Fibroblast of the aortic adventitia (primary cell): ENCODE results near the gene RPP25L. TPM values are rescaled to one million over a fixed set of nuclear protein-coding genes. Genes with fewer than 3 reads are reported as not detected.
"Not testable (repeated sequence)": the region's sequence is repeated elsewhere in the genome, so short reads cannot be mapped to it uniquely, and the experiment has no call there.

ENCODE experiments used
- DNase-seq: peaks from one replicate; pipeline ENCODE4 v3.0.0-alpha.2; 2010; ENCODE audit warnings: low read depth
- H3K4me3 ChIP-seq: 2 replicates; pipeline ENCODE4 v1.5.1; 2011; ENCODE audit warnings: low read depth, mild to moderate bottlenecking, control low read depth, low read length, moderate library complexity
- total RNA-seq: library from RNA; depleted of rRNA; stranded (reverse); fragments of >200 nt; gene quantifications from 2 replicates; pipeline ENCODE4 v1.2.3, GENCODE V29; 2012; ENCODE audit warnings: low replicate concordance
- TF ChIP-seq, protein P1 (sequence below): IDR thresholded peaks from 2 replicates; pipeline ENCODE4 v1.5.1; 2011; ENCODE audit warnings: mild to moderate bottlenecking, low read length, control low read depth, inconsistent platforms; ENCODE audit not compliant: insufficient read depth

RPP25L gene
- total RNA-seq, 1 donor: 9.6 TPM

DNA sequence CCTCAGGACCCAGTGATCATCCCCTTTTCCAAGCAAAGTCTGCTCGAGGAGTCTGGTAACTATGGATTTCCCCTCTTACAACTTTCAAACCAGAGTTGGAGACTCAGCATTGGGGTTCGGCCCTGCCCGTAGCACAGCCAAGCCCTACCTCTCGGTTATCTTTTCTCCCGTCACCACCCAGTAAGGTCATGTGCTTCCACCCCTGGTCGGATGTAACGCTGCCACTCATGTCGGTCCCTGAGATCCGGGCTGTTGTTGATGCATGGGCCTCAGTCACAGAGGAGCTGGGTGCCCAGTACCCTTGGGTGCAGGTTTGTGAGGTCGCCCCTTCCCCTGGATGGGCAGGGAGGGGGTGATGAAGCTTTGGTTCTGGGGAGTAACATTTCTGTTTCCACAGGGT, 35.8 kb upstream of the RPP25L start:
- TF ChIP-seq, protein P1, sequence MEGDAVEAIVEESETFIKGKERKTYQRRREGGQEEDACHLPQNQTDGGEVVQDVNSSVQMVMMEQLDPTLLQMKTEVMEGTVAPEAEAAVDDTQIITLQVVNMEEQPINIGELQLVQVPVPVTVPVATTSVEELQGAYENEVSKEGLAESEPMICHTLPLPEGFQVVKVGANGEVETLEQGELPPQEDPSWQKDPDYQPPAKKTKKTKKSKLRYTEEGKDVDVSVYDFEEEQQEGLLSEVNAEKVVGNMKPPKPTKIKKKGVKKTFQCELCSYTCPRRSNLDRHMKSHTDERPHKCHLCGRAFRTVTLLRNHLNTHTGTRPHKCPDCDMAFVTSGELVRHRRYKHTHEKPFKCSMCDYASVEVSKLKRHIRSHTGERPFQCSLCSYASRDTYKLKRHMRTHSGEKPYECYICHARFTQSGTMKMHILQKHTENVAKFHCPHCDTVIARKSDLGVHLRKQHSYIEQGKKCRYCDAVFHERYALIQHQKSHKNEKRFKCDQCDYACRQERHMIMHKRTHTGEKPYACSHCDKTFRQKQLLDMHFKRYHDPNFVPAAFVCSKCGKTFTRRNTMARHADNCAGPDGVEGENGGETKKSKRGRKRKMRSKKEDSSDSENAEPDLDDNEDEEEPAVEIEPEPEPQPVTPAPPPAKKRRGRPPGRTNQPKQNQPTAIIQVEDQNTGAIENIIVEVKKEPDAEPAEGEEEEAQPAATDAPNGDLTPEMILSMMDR: no peak
- peak overlapping the region; percentile 82 for H3K4me3 ChIP-seq
- DNase-seq: no peak

DNA sequence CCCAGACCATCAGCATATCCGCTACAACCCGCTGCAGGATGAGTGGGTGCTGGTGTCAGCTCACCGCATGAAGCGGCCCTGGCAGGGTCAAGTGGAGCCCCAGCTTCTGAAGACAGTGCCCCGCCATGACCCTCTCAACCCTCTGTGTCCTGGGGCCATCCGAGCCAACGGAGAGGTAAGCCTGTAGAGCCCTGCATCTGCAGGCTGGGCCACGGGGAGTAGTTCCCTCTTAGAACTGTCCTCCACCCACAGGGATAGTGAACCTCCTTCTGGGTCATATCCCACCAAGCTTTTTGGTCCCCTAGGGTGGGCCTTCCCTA, 35.1 kb upstream of the RPP25L start:
- H3K4me3 ChIP-seq: peak overlapping the region; percentile 82
- TF ChIP-seq, protein P1: no peak
- DNase-seq: no peak

DNA sequence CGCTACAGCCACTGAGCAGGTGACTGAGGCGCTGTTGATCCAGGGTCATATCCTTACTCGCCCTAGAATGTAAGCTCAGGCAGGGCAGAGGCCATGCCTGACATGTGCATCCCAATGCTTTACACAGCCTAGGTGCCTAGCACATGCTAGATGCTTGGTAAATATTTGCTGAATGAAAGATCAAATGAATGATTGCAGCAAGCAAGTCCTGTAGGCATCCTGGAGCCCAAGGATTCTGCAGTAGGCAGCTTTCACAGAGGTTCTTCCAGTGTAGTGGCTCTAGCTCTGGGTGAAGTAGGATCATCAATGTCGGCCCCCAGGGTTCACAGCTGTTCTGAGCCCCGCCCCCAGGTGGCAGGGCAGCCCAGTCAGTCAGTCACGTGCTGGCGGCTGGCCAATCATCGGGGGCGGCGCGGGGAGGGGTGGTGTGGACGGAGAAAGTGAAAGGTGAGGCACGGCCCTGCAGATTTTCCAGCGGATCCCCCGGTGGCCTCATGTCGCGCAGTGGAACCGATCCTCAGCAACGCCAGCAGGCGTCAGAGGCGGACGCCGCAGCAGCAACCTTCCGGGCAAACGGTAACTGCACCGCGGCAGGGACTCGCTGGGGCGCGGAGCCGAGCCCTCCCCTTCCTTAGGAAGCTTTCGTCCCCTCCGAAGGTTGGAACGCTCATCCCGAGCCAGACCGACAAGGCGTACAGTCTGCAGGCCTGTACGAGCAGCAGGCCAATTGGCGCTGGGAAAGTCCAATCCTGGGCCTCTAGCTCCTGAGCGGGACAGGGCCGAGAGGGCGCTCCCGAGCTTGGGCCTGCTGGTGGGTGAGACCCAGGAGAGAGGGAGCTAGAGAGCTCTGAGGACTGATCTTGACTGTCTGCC, 34.5 kb upstream of the RPP25L start, which contains the start of gene GALT:
GALT (plus strand) TSS at position 465 of the 873 bp plus-strand sequence; CDS start at position 495, 30 bp downstream.
- TF ChIP-seq, protein P1: peak; percentile 59
- peak within 1 kb of the TSS; percentile 82 for H3K4me3 ChIP-seq
- DNase-seq: peak; percentile 79

DNA sequence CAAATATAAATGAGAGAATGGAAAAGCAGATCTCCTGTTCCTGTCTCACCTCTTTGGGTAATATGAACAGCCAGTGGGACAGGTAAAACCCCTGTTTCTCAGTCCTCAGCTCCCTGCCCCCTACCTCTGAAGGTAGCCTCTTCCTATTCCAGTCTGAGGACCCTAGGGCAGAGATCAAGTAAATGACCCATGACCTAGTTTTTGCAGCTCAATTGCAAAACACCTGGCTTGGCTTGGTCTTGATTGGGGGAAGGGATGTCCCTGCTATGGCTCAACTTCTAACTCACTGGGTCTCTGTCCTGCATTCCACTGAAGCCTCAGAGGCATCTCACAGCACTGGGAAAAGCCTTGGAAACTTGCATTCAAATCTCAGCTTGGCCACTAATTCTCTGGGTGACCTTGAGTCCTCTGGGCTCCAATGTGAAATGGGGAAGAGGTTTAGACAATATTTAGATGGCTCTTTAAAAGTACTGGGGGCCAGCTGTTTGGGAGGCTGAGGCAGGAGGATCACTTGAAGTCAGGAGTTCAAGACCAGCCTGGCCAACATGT, 32.9 kb upstream of the RPP25L start:
- no peak overlapping the region for H3K4me3 ChIP-seq
- no peak for DNase-seq
- TF ChIP-seq, protein P1: no peak

DNA sequence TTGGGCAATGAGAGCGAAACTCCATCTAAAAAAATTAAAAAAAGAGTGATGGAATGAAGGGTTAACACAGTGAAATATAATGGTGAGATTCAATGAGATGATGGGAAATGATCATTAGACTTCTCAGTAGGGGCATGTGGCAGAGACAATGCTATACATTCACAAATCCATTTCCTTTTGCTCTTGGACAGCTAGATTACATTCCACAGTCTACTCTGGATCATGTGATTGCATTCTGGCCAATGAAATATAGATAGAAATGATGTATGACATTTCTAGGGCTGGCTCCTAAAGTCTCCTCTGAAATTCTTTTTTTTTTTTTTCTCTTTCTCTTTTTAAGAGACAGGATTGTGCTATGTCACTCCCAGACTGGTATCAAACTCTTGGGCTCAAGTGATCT, 30.8 kb upstream of the RPP25L start:
- TF ChIP-seq, protein P1: no peak
- no peak overlapping the region for H3K4me3 ChIP-seq
- peak; percentile 15 for DNase-seq

DNA sequence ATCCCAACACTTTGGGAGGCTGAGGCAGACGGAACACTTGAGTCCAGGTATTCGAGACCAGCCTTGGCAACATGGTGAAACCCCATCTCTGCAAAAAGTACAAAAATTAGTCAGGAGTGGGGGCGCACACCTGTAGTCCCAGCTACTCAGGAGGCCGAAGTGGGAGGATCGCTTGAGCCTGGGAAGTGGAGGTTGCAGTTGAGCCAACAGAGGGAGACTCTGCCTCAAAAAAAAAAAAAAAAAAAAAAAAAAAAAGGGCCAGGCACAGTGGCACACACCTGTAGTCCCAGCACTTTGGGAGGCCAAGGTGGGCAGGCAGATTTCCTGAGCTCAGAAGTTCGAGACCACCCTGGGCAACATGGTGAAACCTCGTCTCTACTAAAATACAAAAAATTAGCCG, 27.4 kb upstream of the RPP25L start:
- DNase-seq, H3K4me3 ChIP-seq: not testable (repeated sequence)

DNA sequence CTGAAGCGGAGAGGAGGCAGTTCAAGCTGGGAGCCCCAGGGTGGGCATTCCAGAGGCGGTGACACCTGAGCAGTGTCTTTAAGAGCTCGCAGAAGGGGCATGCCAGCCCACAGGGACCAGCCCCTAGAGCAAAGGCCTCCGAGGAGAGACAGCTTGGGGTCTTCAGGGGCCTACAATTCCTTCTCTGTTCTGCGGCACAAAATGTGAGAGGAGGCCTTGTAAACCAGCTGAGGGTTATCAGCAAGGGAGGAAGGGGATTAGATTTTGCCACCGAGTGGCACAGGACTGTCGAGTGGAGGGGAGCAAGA, 26.2 kb upstream of the RPP25L start:
- DNase-seq: no peak
- H3K4me3 ChIP-seq: peak overlapping the region; percentile 81
- TF ChIP-seq, protein P1: no peak
